Midbrain (tissue), 1 donor: ENCODE results near the gene MAB21L3.

ENCODE experiments used
- DNase-seq: peaks from one replicate; lab custom pipeline; 2025; lab: John Stamatoyannopoulos, UW

Gene MAB21L3

GRCh38 chr1:116166011-116166571 is 54.9 kb downstream of the MAB21L3 start:
- no peak for DNase-seq

- DNase-seq: no peak
Observed at GRCh38 chr1:116166655-116167054, 55.5 kb downstream of the MAB21L3 start.

GRCh38 chr1:116167625-116168276 is 56.6 kb downstream of the MAB21L3 start:
- DNase-seq: no peak

GRCh38 chr1:116168277-116169032 is 57.3 kb downstream of the MAB21L3 start:
- DNase-seq: peak; percentile 76

- DNase-seq: no peak
Observed at GRCh38 chr1:116169898-116170297, 58.7 kb downstream of the MAB21L3 start.

- DNase-seq: no peak
Observed at GRCh38 chr1:116170721-116171589, 59.8 kb downstream of the MAB21L3 start.

GRCh38 chr1:116172666-116173065 is 61.5 kb downstream of the MAB21L3 start:
- no peak for DNase-seq

GRCh38 chr1:116175611-116176010 is 64.4 kb downstream of the MAB21L3 start:
- no peak for DNase-seq

GRCh38 chr1:116176306-116176789 is 65.1 kb downstream of the MAB21L3 start:
- no peak for DNase-seq

GRCh38 chr1:116177861-116178260 is 66.7 kb downstream of the MAB21L3 start:
- no peak for DNase-seq

GRCh38 chr1:116178837-116179236 is 67.6 kb downstream of the MAB21L3 start:
- DNase-seq: no peak

- no peak for DNase-seq
Observed at GRCh38 chr1:116179419-116179818, 68.2 kb downstream of the MAB21L3 start.

- no peak for DNase-seq
Observed at GRCh38 chr1:116179964-116180363, 68.8 kb downstream of the MAB21L3 start.

GRCh38 chr1:116182019-116182714 is 71.0 kb downstream of the MAB21L3 start:
- no peak for DNase-seq
